Measurements from ENCODE around the gene CRYBG1.
"Not testable (repeated sequence)": the region's sequence is repeated elsewhere in the genome, so short reads cannot be mapped to it uniquely, and the experiment has no call there.

CRYBG1 gene

DNA sequence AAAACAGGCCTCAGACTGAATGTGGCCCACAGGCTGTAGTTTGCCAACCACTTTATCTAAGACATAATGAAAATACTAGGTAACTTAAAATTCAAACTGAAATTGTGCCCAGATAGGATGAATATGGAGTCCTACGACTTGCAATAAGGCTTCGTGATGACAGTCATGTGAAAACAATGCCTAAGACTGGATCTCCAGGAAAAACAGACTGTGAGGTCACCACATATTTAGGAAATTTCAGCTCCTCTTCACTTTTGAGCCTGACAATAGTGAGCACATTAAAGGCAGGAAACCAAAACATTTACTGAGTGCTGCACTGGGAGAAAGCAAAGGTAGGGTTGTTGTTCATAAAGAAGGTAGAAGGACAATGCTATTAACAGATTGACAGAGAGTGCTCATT, 218.8 kb downstream of the CRYBG1 start:
- Histone ChIP-seq H3K14ac (ENCODE audit: low read length) (no peak overlapping the region), H3K4ac (ENCODE audit: low read length) (no peak overlapping the region), H4K91ac (ENCODE audit: low read depth, low read length, poor library complexity) (no peak overlapping the region), H3K9me3 (replicated peaks in 1 of 2; ENCODE audit: control insufficient read depth in 2 of 2, insufficient read depth in 1 of 2, low read depth in 1 of 2, low read length in 2 of 2) (no peaks in the 10 kb centered on the region), H2BK120ac (ENCODE audit: low read depth, low read length) (no peak overlapping the region), H3K4me2 (ENCODE audit: insufficient read depth, low read length, poor library complexity, severe bottlenecking) (no peak overlapping the region), H3K36me3 (replicated peaks in 1 of 2; ENCODE audit: control insufficient read depth in 2 of 2, insufficient read depth in 2 of 2, low read length in 2 of 2) (peaks cover 0 to 16% of the 10 kb centered on the region in 2 donors), H4K8ac (ENCODE audit: low read depth, low read length) (no peak overlapping the region), H3K9ac (ENCODE audit: low read depth, low read length, poor library complexity) (no peak overlapping the region), H3K79me1 (ENCODE audit: low read depth, low read length) (no peaks in the 10 kb centered on the region), H2AFZ (ENCODE audit: low read length) (no peak overlapping the region), H3K27ac (replicated peaks; ENCODE audit: low read length) (no peak overlapping the region), H2BK5ac (ENCODE audit: low read length) (no peak overlapping the region), H2BK15ac (ENCODE audit: low read length) (no peak overlapping the region), H3K18ac (ENCODE audit: low read length) (no peak overlapping the region), H3K4me3 (ENCODE audit: low read length in 2 of 2) (no peak overlapping the region), H2BK12ac (ENCODE audit: low read length) (no peak overlapping the region), H2AK5ac (ENCODE audit: low read depth, low read length) (no peak overlapping the region), H3K4me1 (ENCODE audit: control insufficient read depth in 2 of 2, insufficient read depth in 1 of 2, low read depth in 1 of 2, low read length in 2 of 2) (peaks cover 6 to 13% of the 10 kb centered on the region in 2 donors), H3K23ac (ENCODE audit: low read depth, low read length, poor library complexity) (no peak overlapping the region), H3K27me3 (ENCODE audit: control insufficient read depth in 3 of 3, insufficient read depth in 3 of 3, low read depth in 1 of 3, low read length in 3 of 3) (no peaks in the 10 kb centered on the region)
- WGBS, 2 donors (ENCODE audit: extremely low coverage in 2 of 2, insufficient read length in 2 of 2, insufficient replicate concordance in 1 of 2): no CpG with 5 or more reads among the region's 2 CpGs
- DNase-seq (ENCODE audit: low spot score): no peak

- H2AK5ac ChIP-seq (ENCODE audit: low read depth, low read length): no peak overlapping the region
- H3K14ac ChIP-seq (ENCODE audit: low read length): no peak overlapping the region
- H4K91ac ChIP-seq (ENCODE audit: low read depth, low read length, poor library complexity): no peak overlapping the region
- no peak overlapping the region for H3K18ac ChIP-seq (ENCODE audit: low read length)
- no peaks in the 10 kb centered on the region for H3K79me1 ChIP-seq (ENCODE audit: low read depth, low read length)
- H3K36me3 ChIP-seq (replicated peaks in 1 of 2; ENCODE audit: control insufficient read depth in 2 of 2, insufficient read depth in 2 of 2, low read length in 2 of 2): peaks cover 0 to 16% of the 10 kb centered on the region in 2 donors
- WGBS, 2 donors (ENCODE audit: extremely low coverage in 2 of 2, insufficient read length in 2 of 2, insufficient replicate concordance in 1 of 2): no CpG with 5 or more reads among the region's 1 CpG
- no peak for DNase-seq (ENCODE audit: low spot score)
- no peak overlapping the region for H3K4me3 ChIP-seq (ENCODE audit: low read length in 2 of 2)
- H4K8ac ChIP-seq (ENCODE audit: low read depth, low read length): no peak overlapping the region
- H2BK120ac ChIP-seq (ENCODE audit: low read depth, low read length): no peak overlapping the region
- H3K4me2 ChIP-seq (ENCODE audit: insufficient read depth, low read length, poor library complexity, severe bottlenecking): no peak overlapping the region
- H3K27ac ChIP-seq (replicated peaks; ENCODE audit: low read length): no peak overlapping the region
- no peak overlapping the region for H3K4ac ChIP-seq (ENCODE audit: low read length)
- H2AFZ ChIP-seq (ENCODE audit: low read length): no peak overlapping the region
- H3K9me3 ChIP-seq (replicated peaks in 1 of 2; ENCODE audit: control insufficient read depth in 2 of 2, insufficient read depth in 1 of 2, low read depth in 1 of 2, low read length in 2 of 2): no peaks in the 10 kb centered on the region
- H3K9ac ChIP-seq (ENCODE audit: low read depth, low read length, poor library complexity): no peak overlapping the region
- H3K4me1 ChIP-seq (ENCODE audit: control insufficient read depth in 2 of 2, insufficient read depth in 1 of 2, low read depth in 1 of 2, low read length in 2 of 2): no peaks in the 10 kb centered on the region
- H3K27me3 ChIP-seq (ENCODE audit: control insufficient read depth in 3 of 3, insufficient read depth in 3 of 3, low read depth in 1 of 3, low read length in 3 of 3): no peaks in the 10 kb centered on the region
- H3K23ac ChIP-seq (ENCODE audit: low read depth, low read length, poor library complexity): no peak overlapping the region
- H2BK12ac ChIP-seq (ENCODE audit: low read length): no peak overlapping the region
- H2BK5ac ChIP-seq (ENCODE audit: low read length): no peak overlapping the region
- H2BK15ac ChIP-seq (ENCODE audit: low read length): no peak overlapping the region
These were observed 221.0 kb downstream of the CRYBG1 start for GRCh38 chr6:106581468-106581867.

DNA sequence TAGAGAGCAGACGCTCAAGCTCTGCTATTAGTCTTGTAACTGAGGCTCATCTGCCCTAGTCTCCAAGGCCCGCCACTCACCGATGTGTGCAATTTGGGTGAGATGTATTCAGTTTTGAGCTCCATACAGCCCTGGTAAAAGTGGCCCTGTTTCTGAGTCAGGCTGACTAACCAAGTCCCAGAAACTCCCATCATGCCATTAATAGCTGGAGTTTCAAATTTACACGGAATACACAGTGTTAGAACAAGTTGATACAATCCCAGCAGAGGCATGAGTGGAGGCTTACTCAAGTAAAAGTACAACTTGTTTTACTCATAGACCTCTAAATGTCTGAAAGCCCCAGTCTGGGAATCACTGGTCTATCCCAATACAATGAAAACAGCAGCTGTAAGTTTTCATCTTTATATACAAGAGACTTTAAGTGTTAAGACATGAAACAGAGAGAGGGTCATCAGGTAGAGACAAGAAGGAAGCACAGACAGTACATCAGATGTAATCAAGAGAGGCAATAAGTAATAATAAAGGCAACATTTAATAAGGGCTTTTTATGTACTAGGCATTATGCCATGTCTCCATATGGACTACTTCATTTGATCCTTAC, 226.4 kb downstream of the CRYBG1 start:
- Histone ChIP-seq H3K14ac (ENCODE audit: low read length) (no peak overlapping the region), H2AK5ac (ENCODE audit: low read depth, low read length) (no peak overlapping the region), H3K4me1 (ENCODE audit: control insufficient read depth in 2 of 2, insufficient read depth in 1 of 2, low read depth in 1 of 2, low read length in 2 of 2) (no peaks in the 10 kb centered on the region), H3K9ac (ENCODE audit: low read depth, low read length, poor library complexity) (no peak overlapping the region), H3K4me3 (ENCODE audit: low read length in 2 of 2) (no peak overlapping the region), H3K23ac (ENCODE audit: low read depth, low read length, poor library complexity) (no peak overlapping the region), H2BK120ac (ENCODE audit: low read depth, low read length) (no peak overlapping the region), H2AFZ (ENCODE audit: low read length) (no peak overlapping the region), H3K4ac (ENCODE audit: low read length) (no peak overlapping the region), H3K79me1 (ENCODE audit: low read depth, low read length) (no peaks in the 10 kb centered on the region), H3K9me3 (replicated peaks in 1 of 2; ENCODE audit: control insufficient read depth in 2 of 2, insufficient read depth in 1 of 2, low read depth in 1 of 2, low read length in 2 of 2) (no peaks in the 10 kb centered on the region), H3K4me2 (ENCODE audit: insufficient read depth, low read length, poor library complexity, severe bottlenecking) (no peak overlapping the region), H3K18ac (ENCODE audit: low read length) (no peak overlapping the region), H4K91ac (ENCODE audit: low read depth, low read length, poor library complexity) (no peak overlapping the region), H4K8ac (ENCODE audit: low read depth, low read length) (no peak overlapping the region), H3K27me3 (ENCODE audit: control insufficient read depth in 3 of 3, insufficient read depth in 3 of 3, low read depth in 1 of 3, low read length in 3 of 3) (no peaks in the 10 kb centered on the region), H3K36me3 (replicated peaks in 1 of 2; ENCODE audit: control insufficient read depth in 2 of 2, insufficient read depth in 2 of 2, low read length in 2 of 2) (peaks cover 2 to 10% of the 10 kb centered on the region in 2 donors), H2BK12ac (ENCODE audit: low read length) (no peak overlapping the region), H2BK15ac (ENCODE audit: low read length) (no peak overlapping the region), H2BK5ac (ENCODE audit: low read length) (no peak overlapping the region), H3K27ac (replicated peaks; ENCODE audit: low read length) (no peak overlapping the region)
- DNase-seq (ENCODE audit: low spot score): no peak
- no CpG with 5 or more reads among the region's 4 CpGs for WGBS, 2 donors (ENCODE audit: extremely low coverage in 2 of 2, insufficient read length in 2 of 2, insufficient replicate concordance in 1 of 2)

DNA sequence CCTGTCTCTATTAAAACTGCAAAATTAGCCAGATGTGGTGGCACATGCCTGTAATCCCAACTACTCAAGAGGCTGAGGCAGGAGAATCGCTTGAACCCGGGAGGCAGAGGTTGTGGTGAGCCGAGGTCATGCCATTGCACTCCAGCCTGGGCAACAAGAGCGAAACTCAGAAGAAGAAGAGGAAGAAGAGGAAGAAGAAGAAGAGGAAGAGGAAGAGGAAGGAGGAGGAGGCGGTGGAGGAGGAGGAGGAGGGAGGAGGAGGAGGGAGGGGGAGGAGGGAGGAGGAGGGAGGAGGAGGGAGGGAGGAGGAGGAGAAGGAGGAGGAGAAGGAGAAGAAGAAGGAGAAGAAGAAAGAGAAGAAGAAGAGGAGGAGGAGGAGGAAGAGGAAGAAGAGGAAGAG, 228.4 kb downstream of the CRYBG1 start:
- not testable (repeated sequence) for H3K9me3 ChIP-seq (replicated peaks in 1 of 2; ENCODE audit: control insufficient read depth in 2 of 2, insufficient read depth in 1 of 2, low read depth in 1 of 2, low read length in 2 of 2); H3K4ac ChIP-seq (ENCODE audit: low read length); H3K18ac ChIP-seq (ENCODE audit: low read length); H3K79me1 ChIP-seq (ENCODE audit: low read depth, low read length); H4K8ac ChIP-seq (ENCODE audit: low read depth, low read length); H3K9ac ChIP-seq (ENCODE audit: low read depth, low read length, poor library complexity); H3K23ac ChIP-seq (ENCODE audit: low read depth, low read length, poor library complexity); H2AK5ac ChIP-seq (ENCODE audit: low read depth, low read length); H3K27me3 ChIP-seq (ENCODE audit: control insufficient read depth in 3 of 3, insufficient read depth in 3 of 3, low read depth in 1 of 3, low read length in 3 of 3); DNase-seq (ENCODE audit: low spot score); H2BK5ac ChIP-seq (ENCODE audit: low read length); H2AFZ ChIP-seq (ENCODE audit: low read length); H2BK12ac ChIP-seq (ENCODE audit: low read length); H2BK15ac ChIP-seq (ENCODE audit: low read length); H3K4me2 ChIP-seq (ENCODE audit: insufficient read depth, low read length, poor library complexity, severe bottlenecking); H3K36me3 ChIP-seq (replicated peaks in 1 of 2; ENCODE audit: control insufficient read depth in 2 of 2, insufficient read depth in 2 of 2, low read length in 2 of 2); H3K27ac ChIP-seq (replicated peaks; ENCODE audit: low read length); H4K91ac ChIP-seq (ENCODE audit: low read depth, low read length, poor library complexity); H3K14ac ChIP-seq (ENCODE audit: low read length); H3K4me1 ChIP-seq (ENCODE audit: control insufficient read depth in 2 of 2, insufficient read depth in 1 of 2, low read depth in 1 of 2, low read length in 2 of 2); H2BK120ac ChIP-seq (ENCODE audit: low read depth, low read length); H3K4me3 ChIP-seq (ENCODE audit: low read length in 2 of 2)
- no CpG with 5 or more reads among the region's 5 CpGs for WGBS, 2 donors (ENCODE audit: extremely low coverage in 2 of 2, insufficient read length in 2 of 2, insufficient replicate concordance in 1 of 2)

Measured in neuronal stem cell (in vitro differentiated cells).